Dendritic cell treated with granulocyte-macrophage colony-stimulating factor and Interleukin-4, amounts not matched to agents 40 ng/mL and 50 ng/mL, for 4 days (primary cell): ENCODE data around the gene TAOK2.
"Not testable (repeated sequence)": the region's sequence is repeated elsewhere in the genome, so short reads cannot be mapped to it uniquely, and the experiment has no call there.

Experiments
- H3K27ac Mint-ChIP-seq: one replicate; pipeline ENCODE4 v1.8.0; 2022; ENCODE audit warnings: mild to moderate bottlenecking, mixed read lengths
- H3K27me3 Mint-ChIP-seq: one replicate; pipeline ENCODE4 v1.8.0; 2022; ENCODE audit warnings: mild to moderate bottlenecking, mixed read lengths
- H3K36me3 Mint-ChIP-seq: one replicate; pipeline ENCODE4 v1.8.0; 2022; ENCODE audit warnings: low read depth, mixed read lengths
- H3K4me1 Mint-ChIP-seq: one replicate; pipeline ENCODE4 v1.8.0; 2022; ENCODE audit warnings: low read depth, mixed read lengths
- H3K4me3 Mint-ChIP-seq: one replicate; pipeline ENCODE4 v1.8.0; 2022; ENCODE audit warnings: mild to moderate bottlenecking, moderate library complexity, mixed read lengths
- H3K9me3 Mint-ChIP-seq: one replicate; pipeline ENCODE4 v1.8.0; 2022; ENCODE audit warnings: mixed read lengths
- intact Hi-C: fragments of 100-400 bp; cut with micrococcal nuclease; formaldehyde crosslinking; loops from one replicate; pipeline ENCODE4 v1.15.0; 2022

The TAOK2 gene

DNA sequence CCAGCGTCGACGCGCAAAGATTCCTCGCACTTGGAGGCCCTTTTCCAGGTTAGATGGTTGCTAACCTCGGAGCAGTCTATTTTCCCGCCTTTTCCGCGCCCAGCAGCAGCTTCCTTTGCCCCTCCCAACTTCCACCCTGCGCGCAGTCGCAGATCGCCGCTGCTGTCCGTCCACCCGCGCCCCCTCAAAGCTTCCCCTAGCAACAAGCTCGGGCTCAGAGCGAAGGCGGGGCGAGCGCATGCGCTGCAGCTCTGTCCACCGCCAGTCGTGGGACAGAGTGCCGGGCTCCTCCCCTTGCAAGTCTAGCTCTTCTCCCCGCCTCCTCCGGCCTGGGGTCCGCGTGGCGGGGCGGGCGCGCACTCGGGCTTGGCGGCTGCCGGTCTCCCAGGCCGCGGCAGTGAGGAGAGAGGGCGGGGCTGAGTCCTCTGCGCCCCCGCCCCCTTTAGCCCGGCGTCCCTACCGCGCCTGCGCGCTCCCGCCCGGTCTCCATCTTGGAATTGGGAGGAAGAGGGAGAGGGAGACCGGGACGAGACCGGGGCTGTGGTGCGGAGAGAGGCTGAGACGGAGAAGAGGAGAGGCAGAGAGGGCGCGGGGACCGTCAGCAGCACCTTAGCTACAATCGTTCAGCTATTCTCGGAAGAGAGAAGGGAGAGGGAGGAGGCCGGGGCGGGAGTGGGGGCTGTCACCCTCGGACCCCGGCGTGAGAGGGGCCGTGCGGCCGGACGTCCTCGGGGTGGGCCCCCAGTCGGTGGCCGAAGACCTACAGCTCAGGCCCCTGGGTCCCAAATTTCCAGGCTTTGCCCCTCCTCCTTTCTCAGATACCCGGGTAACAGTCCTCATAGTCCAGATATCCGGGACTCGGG is at the start of gene TAOK2:
Gene TAOK2 (plus strand): TSS at position 485 of the 863 bp plus-strand sequence. CDS start 3,905 bp downstream, outside the sequence.
- Mint-ChIP-seq H3K27ac (peak within 1 kb of the TSS; percentile 88), H3K27me3 (no peaks in the 10 kb centered on the region), H3K9me3 (no peaks in the 10 kb centered on the region), H3K4me1 (peaks cover 63% of the 10 kb centered on the region), H3K4me3 (peak within 1 kb of the TSS; percentile 90), H3K36me3 (peaks cover 78% of the 10 kb centered on the region)
- intact Hi-C loops: loop anchor here (1.0 to 10.0 kb wide), 3 partner anchors 23 to 159 kb away; partner anchors contain the start of genes CDIPT, INO80E, PAGR1 and PRRT2

DNA sequence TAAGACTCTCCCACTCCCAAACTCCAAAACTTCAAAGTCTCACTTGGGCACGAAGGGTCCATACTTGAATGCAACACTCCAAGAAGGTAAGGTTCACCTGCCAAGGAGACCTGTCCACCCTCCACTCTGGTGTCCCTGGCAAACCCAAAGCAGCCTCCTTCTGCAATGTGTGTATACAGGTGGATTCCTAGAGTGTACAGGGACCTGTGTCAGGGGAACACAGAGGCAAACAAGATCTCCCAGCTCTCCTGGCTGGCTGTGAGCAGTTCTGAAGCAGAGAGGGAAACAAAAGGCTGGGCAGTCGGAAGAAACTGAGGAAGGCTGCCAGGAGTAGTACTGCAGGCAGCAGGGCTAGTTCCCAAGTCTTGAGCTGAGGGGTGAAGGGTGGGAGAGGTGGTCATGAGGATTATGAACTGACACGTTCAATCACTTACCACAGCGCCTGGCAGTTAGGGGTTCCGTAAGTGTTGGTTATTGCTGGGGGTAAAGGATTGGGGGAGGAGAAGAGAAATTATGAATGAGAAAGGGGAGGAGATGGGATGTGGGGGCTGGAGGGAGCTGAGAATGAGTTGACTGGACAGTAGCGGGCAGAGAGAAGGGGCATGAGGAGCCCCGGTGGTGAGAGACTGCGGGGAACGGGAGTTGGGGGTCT is 48.4 kb upstream of the TAOK2 start:
- no peaks in the 10 kb centered on the region for H3K9me3 Mint-ChIP-seq
- peaks cover 34% of the 10 kb centered on the region for H3K4me1 Mint-ChIP-seq
- H3K4me3 Mint-ChIP-seq: peak overlapping the region; percentile 92
- H3K27me3 Mint-ChIP-seq: no peaks in the 10 kb centered on the region
- peaks cover 55% of the 10 kb centered on the region for H3K36me3 Mint-ChIP-seq
- peak overlapping the region; percentile 93 for H3K27ac Mint-ChIP-seq
- intact Hi-C loops: no loop called here

DNA sequence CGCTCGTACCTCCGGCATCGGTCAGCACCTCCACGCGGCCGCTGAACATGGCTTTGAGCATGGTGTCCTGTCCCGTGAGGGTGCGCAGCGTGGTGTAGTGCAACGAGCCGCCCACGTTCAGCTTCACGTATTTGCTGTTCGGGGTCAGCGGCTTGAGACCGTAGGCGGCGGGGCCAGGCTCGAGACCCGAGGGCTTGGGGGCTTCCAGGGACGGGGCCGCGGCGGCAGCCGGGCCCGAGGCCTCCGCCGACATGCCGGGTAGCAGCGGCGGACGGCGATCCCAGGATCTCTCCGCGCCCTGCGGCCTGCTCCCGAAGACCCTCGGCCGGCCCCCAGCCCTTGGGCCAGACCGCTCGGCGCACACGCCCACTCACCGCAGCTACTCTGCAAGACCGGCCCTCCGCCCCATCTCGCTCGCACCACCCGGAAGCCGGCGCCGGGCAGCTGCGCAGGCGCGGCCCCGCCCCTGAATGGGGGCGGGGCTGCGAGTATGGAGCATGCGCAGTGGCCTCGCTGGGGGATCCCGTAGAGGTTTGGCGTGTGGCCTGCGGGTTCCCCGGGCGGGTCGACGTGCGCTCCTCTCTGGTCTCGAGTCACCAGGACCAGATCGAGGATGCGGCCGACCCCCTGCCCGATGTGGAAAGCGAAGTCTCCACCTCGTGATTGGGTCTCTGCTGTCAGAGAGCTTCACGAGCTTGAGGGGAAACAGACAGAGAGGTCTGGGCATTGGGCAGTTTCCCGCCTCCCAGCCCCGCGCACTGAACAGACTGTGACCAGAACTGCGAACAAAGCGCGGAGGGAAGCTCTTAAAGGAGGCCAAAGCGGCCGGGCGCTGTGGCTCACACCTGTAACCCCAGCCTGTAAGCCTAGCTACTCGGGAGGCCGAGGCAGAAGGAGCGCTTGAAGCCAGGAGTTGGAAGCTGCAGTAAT is 47.6 kb upstream of the TAOK2 start, which contains the start of gene KCTD13:
Gene KCTD13 (minus strand): TSS at position 446 of the 930 bp plus-strand sequence. CDS start 193 bp downstream, at position 253.
- Mint-ChIP-seq H3K4me1 (peaks cover 34% of the 10 kb centered on the region), H3K36me3 (peaks cover 47% of the 10 kb centered on the region), H3K4me3 (peak within 1 kb of the TSS; percentile 92), H3K9me3 (no peaks in the 10 kb centered on the region), H3K27me3 (no peaks in the 10 kb centered on the region), H3K27ac (peak within 1 kb of the TSS; percentile 93)
- intact Hi-C loops: no loop called here

DNA sequence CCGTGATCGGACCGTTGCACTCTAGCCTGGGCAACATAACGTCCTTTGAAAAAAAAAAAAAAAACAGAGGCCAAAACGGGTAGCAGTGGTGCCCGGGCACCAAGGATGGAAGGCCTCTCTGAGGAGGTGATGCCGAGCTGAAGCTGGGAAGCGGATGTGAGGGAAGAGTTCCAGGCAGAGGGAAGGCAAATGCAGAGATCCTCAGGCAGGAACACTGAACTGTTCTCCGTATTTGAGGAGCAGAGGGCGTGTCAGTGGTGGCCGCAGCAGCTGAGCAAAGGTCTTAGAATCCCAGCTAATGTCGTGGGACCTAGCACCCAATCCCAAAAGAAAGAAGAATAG is 47.0 kb upstream of the TAOK2 start:
- Mint-ChIP-seq H3K36me3 (peaks cover 40% of the 10 kb centered on the region), H3K27me3 (no peaks in the 10 kb centered on the region), H3K4me3 (peak overlapping the region; percentile 92), H3K9me3 (no peaks in the 10 kb centered on the region), H3K27ac (peak overlapping the region; percentile 93), H3K4me1 (peaks cover 34% of the 10 kb centered on the region)
- intact Hi-C loops: no loop called here

DNA sequence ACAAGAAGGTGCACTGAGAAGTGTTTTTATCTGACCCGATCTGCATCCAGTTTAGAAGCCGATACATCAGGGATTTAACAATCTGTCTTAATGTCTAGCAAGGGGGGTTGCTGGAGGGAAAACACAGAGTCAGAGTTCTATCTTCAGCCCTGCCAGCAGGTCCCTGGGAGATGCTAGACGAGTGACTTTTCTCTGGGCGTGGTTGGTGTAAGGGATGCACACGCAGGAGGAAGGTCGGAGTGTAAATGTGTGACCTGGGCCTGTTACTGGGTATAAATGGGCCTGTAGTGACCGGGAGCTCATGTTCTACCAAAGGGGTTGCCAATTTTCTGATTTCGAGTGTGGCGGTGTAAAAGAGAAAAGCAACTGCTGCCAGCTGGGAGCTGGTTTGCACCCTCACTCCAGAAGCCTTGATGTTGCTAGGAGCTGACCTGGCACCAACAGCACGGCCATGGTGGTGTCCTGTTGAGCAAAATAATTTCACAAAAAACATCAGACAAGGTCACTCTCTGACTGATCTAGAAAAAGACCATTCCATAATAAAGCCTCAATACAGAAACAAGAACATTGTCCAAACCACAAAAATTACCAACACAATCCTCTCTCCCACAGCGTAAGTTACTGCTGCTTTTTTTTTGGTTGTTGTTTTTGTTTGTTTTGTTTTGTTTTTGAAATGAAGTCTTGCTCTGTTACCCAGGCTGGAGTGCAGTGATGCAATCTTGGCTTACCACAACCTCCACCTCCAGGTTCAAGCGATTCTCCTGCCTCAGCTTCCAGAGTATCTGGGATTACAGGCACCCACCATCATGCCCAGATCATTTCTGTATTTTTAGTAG is 46.4 kb upstream of the TAOK2 start:
- intact Hi-C loops: no loop called here
- Mint-ChIP-seq H3K27me3 (no peaks in the 10 kb centered on the region), H3K36me3 (peaks cover 39% of the 10 kb centered on the region), H3K27ac (peak overlapping the region; percentile 93), H3K4me1 (peaks cover 34% of the 10 kb centered on the region), H3K9me3 (no peaks in the 10 kb centered on the region), H3K4me3 (peak overlapping the region; percentile 92)

DNA sequence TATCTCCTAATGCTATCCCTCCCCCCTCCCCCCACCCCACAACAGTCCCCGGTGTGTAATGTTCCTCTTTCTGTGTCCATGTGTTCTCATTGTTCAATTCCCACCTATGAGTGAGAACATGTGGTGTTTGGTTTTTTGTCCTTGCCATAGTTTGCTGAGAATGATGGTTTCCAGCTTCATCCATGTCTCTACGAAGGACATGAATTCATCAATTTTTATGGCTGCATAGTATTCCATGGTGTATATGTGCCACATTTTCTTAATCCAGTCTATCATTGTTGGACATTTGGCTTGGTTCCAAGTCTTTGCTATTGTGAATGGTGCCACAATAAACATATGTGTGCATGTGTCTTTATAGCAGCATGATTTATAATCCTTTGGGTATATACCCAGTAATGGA is 41.9 kb upstream of the TAOK2 start:
- intact Hi-C loops, H3K27ac Mint-ChIP-seq: not testable (repeated sequence)

DNA sequence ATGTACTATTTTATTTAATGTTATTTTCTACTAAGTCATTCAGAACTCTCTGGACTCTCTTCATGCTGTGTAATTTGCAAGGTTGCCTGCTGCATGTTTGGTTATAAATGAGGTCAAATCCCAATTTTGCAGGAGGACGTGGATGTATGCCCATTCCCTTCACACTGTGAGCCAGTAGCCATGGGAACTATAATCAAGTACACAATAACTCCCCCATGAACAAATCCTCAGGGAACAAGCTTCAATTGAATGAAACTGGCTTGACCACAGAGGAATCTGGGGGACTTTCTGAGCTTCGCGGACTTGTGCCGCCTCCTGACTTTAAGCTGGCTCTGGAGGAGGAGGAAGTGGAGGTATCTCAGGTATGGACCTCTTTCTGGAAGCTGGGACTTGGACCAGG is 33.0 kb upstream of the TAOK2 start:
- H3K27me3 Mint-ChIP-seq: peaks cover 22% of the 10 kb centered on the region
- H3K27ac Mint-ChIP-seq: no peak overlapping the region
- no peaks in the 10 kb centered on the region for H3K4me1 Mint-ChIP-seq
- intact Hi-C loops: no loop called here
- H3K9me3 Mint-ChIP-seq: no peaks in the 10 kb centered on the region
- H3K4me3 Mint-ChIP-seq: no peak overlapping the region
- no peaks in the 10 kb centered on the region for H3K36me3 Mint-ChIP-seq

More for the DNA sequence above, 41.9 kb upstream of the TAOK2 start:
- H3K27me3 Mint-ChIP-seq: peaks cover 15% of the 10 kb centered on the region
- not testable (repeated sequence) for H3K36me3 Mint-ChIP-seq, H3K9me3 Mint-ChIP-seq, H3K4me3 Mint-ChIP-seq
- H3K4me1 Mint-ChIP-seq: peaks cover 10% of the 10 kb centered on the region

DNA sequence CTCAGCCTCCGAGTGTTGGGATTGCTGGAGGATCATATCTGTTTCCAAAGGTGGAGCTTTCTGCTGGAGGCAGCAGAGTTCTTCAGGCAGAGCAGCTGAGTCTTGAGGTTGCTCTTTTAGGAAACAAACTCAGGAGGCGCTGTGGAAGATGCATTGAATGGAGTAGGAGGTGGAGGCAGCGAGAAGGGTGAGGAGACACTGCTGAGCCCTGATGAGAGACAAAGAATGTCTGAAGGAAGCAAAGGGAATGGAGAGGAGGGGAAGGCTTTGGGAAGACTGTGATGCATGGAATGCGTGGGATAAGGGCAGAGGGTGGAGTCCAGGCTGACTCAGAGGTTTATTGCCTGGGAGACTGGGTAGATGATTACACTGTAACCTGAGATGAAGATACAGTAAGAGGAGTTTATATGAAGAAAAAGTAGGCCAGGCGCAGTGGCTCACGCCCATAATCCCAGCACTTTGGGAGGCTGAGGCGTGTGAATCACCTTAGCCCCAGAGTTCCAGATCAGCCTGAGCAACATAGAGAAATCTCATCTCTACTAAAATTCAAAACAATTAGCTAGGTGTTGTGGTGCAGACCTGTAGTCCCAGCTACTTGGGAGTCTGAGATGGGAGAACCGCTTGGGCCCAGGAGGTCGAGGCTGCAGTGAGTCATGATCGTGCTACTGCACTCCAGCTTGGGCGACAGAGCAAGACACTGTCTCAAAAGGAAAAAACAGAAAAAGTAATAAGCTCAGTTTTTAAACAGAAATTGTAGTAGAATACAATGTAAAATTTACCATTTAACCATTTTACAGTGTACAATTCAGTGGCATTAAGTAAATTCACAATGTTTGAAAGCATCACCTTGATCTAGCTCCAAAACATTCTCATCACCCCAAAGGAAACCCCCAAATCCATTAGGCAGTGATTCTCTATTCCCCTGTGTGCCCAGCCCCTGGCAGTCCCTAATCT is 29.5 kb upstream of the TAOK2 start:
- Mint-ChIP-seq H3K27me3 (peaks cover 19% of the 10 kb centered on the region), H3K27ac (no peak overlapping the region), H3K4me3 (no peak overlapping the region), H3K9me3 (no peaks in the 10 kb centered on the region), H3K36me3 (no peaks in the 10 kb centered on the region), H3K4me1 (no peaks in the 10 kb centered on the region)
- intact Hi-C loops: no loop called here

DNA sequence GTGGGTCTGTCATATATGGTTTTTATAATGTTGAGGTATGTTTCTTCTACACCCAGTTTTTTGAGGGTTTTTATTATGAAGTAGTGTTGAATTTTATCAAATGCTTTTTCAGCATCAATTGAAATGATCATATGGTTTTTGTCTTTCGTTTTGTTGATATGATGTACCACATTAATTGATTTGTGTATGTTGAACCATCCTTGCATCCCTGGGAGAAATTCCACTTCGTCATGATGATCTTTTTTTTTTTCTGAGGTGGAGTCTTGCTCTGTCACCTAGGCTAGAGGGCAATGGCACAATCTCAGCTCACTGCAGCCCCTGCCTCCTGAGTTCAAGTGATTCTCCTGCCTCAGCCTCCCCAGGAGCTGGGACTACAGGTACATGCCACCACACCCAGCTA is 25.8 kb upstream of the TAOK2 start:
- intact Hi-C loops: no loop called here
- Mint-ChIP-seq H3K4me3 (no peak overlapping the region), H3K27ac (no peak overlapping the region), H3K4me1 (no peaks in the 10 kb centered on the region), H3K36me3 (no peaks in the 10 kb centered on the region), H3K27me3 (peaks cover 5% of the 10 kb centered on the region), H3K9me3 (no peaks in the 10 kb centered on the region)

DNA sequence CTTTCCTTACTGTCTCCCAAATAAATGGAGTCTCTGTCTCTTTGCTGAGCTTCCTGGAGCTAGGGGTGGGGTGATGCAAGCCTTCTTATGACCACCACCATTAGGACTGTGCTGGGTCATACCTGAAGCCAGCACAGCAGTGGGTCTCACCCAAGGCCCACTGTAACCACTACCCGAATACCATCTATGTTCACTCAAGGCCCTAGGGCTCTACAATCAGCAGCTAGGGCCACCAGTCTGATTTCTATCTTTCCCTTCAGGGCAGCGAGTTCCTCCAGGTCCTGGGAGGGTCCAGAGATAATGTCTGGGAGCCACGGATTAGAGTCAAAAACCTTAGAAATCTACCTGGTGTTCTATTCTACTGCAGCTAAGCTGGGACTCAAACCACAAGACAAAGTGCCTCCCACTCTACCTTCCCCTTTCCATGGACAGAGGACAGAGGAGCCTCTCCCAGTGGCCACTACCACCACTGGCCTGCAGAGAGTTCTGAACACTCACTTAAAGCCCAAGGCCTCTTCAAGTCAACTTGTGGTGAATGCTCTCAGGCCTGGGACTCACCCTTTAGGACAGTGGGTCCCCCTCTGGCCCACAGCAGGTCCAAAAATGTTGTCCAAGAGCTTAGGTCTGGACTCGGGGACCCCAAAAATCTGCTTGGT is 22.7 kb upstream of the TAOK2 start:
- H3K27ac Mint-ChIP-seq: no peak overlapping the region
- H3K36me3 Mint-ChIP-seq: no peaks in the 10 kb centered on the region
- intact Hi-C loops: no loop called here
- no peaks in the 10 kb centered on the region for H3K9me3 Mint-ChIP-seq
- H3K27me3 Mint-ChIP-seq: no peaks in the 10 kb centered on the region
- no peaks in the 10 kb centered on the region for H3K4me1 Mint-ChIP-seq
- no peak overlapping the region for H3K4me3 Mint-ChIP-seq

DNA sequence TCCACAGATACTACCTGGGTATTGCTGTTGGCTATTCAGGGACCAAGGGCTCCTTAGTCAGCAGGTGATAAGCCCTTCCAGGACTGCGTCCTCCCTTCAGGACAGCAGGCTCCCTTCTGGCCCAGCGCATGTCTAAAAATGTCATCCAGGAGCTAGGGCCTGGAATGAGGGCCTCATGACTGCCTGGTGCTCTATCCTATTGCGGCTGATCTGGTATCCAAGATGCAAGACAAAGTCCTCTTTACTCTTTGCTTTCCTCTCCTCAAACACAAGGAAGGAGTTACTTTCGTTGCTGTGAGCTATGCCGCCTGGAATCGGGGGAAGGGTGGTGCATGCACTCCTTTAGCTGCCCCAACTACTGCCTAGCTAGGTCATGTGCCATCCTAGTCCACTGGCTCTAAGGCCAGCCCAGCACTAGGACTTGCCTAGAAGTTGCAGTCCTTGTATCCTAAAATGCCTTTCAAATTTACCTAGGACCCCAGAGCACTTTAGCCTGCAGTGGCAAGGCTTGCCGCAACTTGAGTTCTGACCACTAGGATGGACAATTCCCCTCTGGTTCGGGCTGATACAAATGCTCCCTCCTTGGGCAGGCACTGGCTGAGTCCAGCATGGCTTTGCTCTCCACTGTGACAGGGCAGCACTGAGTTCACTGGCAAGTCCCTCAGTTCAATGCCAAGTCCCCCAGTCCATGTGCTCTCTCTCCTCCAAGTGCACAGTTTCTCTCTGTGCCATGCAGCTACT is 21.9 kb upstream of the TAOK2 start:
- Mint-ChIP-seq H3K27me3 (no peaks in the 10 kb centered on the region), H3K36me3 (no peaks in the 10 kb centered on the region), H3K9me3 (no peaks in the 10 kb centered on the region), H3K4me3 (no peak overlapping the region), H3K4me1 (no peaks in the 10 kb centered on the region), H3K27ac (no peak overlapping the region)
- intact Hi-C loops: no loop called here
